NCI-H446 (cell line): ENCODE measurements around the gene HERPUD2.
"Not testable (repeated sequence)": the region's sequence is repeated elsewhere in the genome, so short reads cannot be mapped to it uniquely, and the experiment has no call there.

Source experiments
- DNase-seq, 2 experiments: peaks; one replicate each; lab custom pipeline; 2025; lab: John Stamatoyannopoulos, UW

The HERPUD2 gene

DNA sequence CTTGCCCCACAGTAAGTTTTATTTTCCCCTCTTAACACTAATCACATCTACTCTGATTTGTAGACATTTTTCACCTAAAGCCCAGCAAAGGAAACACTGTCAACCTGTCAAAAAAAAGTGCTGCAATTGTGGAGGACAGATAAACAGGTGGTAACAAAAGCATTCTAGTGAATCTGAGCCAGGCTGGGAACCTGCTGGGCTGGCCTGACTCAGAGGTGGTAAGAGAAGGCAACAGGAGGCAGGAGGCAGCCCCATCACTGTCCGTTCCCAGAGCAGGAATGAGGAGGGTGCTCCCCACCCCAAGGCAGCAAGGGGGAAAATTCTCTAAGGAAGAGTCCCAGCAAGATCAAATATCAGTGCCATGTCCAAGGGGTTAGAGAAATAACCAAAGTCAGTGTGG lies 19.5 kb upstream of the HERPUD2 start:
- DNase-seq: no peak

DNA sequence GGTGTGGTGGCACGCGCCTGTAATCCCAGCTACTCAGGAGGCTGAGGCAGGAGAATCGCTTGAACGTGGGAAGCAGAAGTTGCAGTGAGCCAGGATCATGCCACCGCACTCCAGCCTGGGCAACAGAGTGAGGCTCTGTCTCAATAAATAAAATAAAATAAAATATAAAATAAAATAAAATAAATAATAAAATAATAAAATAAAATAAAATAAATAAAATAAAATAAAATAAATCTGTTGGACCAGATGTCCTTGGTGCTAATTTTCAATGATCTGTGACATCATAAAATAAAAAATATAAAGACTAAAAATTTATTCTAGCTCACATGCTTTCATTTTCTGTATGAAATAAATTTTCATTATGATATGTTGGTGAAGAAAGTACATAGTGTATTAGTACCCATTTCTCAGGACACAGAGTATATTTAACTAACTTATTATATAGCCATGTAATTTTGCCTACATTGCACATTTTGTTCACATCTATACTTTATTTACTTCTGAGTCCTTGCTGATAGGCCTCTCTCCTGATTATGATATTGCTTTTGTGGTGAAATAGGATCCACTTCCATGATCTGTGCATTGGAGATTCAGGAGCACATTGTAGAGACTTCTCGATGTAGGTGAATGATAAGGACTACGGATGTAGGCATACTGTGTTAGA lies 17.8 kb upstream of the HERPUD2 start:
- no peak for DNase-seq

DNA sequence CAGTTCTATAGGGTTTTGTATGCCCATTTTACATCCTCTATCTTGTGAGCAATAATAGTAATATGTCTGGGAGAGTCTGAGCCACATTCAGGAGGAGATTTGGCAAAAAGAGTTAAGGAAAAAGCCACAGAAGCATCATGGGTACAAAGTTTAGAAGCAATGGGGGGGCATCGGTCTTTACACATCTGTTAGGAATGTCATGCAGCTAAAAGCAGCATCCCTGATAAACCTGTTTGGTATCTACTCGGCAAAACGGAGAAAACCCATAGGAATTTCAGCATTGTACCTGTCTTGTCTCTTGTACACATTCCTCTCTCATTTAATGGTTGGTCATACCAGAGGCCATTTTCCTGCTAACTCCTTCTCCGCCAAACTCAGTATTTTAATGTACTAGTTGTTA lies 12.5 kb upstream of the HERPUD2 start:
- DNase-seq: no peak

- no peak for DNase-seq
These were observed 11.1 kb upstream of the HERPUD2 start for GRCh38 chr7:35705932-35706461.

- no peak for DNase-seq
These were observed 9.3 kb upstream of the HERPUD2 start for GRCh38 chr7:35704261-35704660.

- DNase-seq: no peak
These were observed 7.6 kb upstream of the HERPUD2 start for GRCh38 chr7:35702541-35702940.

GRCh38 chr7:35701287-35701900 lies 6.5 kb upstream of the HERPUD2 start:
- DNase-seq: no peak

GRCh38 chr7:35700865-35701264 lies 5.9 kb upstream of the HERPUD2 start:
- DNase-seq: no peak

DNA sequence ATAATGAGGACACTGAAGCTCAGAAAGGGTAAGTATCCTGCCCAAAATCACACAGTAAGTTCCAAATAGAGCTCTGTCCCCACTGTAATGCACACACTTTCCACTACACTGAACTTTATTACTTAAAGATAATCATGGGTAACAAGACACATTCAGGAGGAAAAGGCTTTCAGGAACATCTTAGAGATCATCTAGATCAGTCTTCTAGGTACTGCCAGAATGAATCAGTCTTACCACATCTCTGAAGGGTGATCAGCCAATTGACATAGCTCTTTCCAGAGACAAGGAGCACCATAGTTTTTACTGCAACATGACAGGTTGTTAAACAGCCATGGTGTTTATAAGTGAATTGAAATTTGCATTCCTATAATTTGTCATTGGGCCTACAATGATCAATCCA lies 5.4 kb upstream of the HERPUD2 start:
- DNase-seq: no peak

DNA sequence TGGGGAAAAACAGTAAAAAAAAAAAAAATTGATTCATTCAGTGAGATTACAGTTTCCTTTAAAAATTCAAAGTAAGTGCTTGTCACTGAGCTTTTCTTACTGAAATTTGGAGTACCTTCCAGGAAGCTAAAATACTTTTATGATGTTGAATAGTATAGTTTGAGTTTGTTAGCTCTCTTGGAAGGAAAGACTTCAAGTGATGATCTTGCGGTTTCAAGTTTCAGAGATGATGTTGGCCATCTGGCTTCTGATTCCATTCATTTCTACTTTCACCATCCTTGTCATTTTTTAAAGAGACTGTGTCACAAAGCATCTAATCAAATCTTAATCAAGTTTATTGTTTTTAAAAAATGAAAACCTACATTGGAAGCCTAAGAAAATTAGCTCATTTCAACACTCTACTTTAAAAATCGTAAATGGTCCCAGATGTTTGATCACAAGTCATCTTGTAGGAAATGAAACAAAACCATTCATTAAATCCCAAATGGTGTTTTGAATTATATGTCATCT lies 4.9 kb upstream of the HERPUD2 start:
- DNase-seq: no peak

DNA sequence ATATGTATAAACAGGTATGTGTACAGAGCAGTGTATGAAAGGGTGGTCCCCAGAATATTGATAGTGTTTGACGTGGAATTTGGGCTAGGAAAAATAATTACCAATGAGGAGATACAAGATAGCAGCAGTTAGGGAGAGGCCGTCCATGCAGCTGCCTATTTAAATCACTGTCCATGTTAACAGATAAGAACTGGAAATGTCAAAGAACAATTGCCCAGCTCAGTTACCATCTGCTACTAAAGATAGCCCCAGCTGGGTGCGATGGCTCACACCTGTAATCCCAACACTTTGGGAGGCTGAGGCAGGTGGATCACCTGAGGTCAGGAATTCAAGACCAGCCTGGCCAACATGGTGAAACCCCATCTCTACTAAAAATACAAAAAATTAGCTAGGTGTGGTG lies 3.4 kb upstream of the HERPUD2 start:
- DNase-seq: not testable (repeated sequence)

DNA sequence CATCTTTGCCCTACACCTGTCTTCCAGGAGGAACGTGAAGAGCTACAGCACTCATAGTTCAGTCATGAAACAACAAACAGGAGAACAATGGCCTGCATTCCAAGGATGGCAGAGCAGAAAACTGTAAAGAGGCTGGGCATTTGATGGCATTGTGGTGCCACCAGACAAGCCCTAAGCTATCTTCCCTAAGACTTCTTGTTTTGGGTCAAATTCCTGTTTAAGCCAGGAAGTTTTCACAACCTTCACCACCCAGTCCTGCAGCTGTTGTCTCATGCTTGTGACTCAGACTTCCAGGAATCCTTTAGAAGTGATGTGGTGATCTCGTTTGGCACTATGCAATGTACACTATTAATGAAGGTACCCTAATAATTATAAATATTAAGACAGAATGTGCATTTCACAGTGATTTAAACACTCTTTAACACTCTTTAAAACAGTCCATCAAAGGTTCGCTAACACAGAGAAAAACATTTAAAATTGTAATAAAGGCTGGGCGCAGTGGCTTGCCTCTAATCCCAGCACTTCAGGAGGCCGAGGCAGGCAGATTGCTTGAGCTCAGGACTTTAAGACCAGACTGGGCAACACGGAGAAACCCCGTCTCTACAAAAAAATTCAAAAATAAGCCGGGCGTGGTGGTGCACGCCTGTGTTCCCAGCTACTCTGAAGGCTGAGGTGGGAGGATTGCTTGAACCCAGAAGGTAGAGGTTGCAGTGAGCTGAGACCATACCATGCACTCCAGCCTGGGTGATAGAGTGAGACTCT lies 2.7 kb upstream of the HERPUD2 start:
- DNase-seq: no peak

DNA sequence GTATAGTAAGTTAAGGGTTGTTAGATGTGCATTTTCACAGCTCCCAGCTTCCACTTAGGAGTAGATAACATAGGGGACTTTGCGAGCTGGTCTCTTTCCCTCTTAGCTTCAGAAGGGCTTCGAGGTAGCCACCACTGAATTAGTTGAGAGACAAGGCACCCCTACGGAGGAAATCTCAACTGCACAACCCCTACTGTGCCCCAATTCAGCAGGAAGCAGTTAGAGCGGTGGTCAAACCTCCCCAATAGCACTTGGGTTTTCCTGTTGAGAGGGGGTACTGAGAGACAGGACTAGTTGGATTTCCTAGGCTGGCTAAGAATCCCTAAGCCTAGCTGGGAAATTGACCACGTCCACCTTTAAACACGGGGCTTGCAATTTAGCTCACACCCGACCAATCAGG lies 1.1 kb upstream of the HERPUD2 start:
- DNase-seq: no peak

DNA sequence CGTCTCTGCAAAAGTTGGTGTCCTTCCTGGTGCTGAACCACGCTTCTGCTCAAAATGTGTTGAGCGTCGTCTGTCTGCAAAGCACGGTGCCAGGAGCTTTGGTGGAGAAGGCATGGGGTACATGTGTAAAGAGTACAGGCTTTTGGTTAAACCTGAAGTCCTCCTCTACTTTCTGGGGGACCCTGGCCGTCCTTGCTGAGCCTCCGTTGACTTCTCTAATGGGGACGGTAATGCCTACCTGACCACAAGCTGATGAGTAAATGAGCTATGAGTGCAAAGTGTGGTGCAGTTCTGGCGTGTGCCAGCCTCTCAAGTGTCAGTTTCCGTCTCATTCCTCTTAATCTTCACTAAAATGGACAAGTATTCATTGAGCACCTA lies 527 bp upstream of the HERPUD2 start:
- DNase-seq: no peak

DNA sequence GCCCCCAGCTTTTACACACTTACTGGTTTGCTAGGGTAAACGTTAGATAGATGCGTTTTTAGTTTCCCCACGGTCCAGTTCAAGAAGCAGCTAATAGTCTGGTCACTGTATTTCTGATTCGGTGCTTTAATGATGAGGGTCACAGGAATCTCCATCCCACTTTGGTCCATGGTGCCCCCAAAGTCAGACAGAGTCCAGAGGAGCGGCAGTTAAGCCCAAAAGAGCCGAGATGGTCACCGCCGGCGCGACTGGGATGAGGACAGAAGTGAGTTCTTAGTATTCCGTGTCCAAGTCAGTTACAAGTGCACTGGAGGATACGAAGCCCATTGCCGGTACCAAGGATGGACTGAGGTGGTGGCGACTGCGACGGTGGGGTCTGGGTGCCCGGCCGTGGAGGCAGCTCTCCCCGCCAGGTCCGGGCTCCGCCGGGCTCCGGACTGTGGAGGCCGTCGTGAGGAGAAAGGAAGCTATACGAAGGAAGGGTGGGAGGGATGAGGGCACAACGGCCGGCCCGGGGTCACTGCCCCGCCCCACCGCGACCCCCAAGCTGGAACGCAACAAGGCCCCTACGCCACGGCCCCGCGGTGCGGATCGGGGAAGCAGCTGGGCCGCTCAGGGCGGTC lies 663 bp downstream of the HERPUD2 start:
- no peak for DNase-seq

DNA sequence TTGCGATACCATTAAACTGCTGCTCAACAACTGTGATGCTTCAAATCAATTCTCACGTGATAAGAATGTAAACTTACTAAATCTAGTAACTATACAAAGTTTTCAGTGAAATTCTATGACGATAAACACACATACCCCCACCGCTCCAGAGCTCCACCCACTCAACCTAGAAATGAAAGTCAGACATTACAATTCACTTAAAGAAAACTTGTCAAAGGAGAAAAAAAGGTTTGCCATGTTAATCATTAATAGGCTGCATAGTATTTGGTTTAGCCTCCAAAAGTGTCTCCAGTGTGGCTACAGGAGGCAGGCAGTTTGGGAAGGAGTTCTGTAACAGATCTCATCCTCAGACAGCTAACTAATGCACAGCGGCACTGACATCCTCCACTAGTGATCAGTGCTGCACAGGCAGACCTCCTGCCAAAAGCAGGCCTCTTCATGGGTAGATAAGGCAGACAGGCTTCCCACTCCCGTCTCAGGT lies 3.1 kb downstream of the HERPUD2 start:
- no peak for DNase-seq

- DNase-seq: no peak
These were observed 3.6 kb downstream of the HERPUD2 start for GRCh38 chr7:35691366-35691765.

DNA sequence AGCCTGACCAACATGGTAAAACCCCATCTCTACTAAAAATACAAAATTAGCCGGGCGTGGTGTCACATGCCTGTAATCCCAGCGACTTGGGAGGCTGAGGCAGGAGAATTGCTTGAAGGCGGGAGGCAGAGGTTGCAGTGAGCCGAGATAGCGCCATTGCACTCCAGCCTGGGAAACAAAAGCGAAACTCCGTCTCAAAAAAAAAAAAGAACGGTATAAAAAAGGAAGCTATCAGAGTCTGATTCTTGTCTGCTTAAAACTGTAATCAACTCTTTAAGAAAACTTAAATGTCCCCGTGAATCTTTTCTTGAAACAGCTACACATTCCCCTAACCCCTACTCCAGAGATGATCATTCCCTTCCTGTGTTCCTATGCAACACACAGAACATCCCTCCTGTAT lies 4.3 kb downstream of the HERPUD2 start:
- DNase-seq: not testable (repeated sequence)

DNA sequence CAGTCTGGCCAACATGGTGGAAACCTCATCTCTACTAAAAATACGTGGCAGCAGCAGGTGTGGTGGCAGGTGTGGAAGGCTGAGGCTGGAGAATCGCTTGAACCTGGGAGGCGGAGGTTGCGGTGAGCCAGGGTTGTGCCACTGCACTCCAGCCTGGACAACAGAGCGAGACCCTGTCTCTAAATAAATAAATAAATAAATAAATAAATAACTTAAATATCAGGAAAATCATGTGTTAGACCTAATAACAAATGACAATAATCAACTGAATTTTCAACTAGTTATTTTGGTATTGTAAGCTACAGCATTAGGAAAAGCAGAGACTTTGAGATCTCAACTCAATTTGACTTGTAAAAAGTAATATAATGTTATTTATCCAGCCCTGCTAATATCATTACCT lies 9.2 kb downstream of the HERPUD2 start:
- DNase-seq: no peak

GRCh38 chr7:35681231-35682029 lies 13.5 kb downstream of the HERPUD2 start:
- DNase-seq: no peak

DNA sequence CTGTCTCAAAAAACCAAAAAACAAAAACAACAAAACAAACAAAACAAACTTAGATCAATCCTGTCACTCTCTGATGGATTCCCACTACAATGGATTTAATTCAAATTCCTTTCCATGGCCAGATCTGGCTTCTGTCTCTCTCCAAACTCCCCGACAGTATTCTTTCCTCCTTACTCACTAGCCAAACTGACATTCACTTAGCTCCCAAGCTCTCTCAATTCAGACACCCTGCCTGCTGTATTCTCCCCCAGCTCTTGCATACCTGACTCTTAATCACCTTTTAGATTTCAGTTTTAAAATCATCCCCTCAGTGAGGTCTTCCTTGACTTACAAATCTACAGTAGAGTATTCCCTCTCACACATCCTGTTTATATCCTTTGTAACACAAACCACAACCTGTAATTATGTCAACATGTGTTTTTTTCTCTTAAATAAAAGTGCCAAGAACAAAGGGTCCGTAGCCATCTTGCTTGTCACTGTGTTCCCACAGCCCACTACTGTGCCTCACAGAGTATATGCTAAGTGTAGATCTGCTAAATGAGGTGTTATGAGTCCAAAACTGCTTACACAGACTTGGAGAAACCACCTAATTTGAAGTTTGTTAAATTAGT lies 14.4 kb downstream of the HERPUD2 start:
- DNase-seq: no peak
